ENCODE measurements around the gene CD79A. TPM values are rescaled to one million over a fixed set of nuclear protein-coding genes. Genes with fewer than 3 reads are reported as not detected.

CD79A gene
- polyA plus RNA-seq, 1 donor from 2014 or later, result not detected

DNA sequence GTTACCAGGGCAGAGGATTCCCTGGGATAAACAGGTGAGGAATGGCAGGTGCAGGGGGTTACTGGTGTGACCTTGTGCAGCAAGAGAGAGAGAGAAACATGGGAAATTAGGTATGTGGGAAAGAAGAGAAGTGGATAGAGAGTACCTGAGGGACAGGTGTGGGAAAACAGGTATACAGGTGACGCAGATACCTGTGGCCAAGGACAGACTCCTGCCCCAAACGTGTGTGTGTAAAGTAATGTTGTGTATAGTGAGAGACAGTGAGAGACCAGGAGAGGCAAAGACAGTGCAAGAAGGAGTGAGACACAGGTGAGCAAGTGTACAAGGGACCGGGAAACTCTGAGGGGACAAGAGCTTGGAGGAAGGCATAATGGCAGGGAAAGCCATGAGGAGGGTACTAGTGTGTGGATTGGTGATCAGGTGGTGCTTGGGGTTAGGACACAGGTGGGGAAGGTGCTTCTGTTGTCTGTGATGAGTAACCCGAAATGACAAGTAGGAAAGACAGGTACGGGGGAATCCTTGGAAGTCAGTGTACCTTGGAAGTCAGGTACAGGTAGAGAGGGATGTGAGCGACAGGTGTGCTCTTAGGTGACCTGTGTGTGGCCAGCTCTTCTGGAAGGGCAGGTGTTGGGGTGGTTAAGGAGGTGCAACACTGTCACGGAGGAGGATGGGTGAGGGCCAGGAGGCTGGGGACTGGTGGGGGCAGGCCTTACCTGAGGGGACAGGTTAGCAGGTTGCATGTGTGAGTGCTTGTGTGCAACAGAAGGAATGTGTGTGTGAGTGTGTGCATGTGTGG, 48.3 kb downstream of the CD79A start:
- no peaks in the 10 kb centered on the region for H3K9me3 ChIP-seq (ENCODE audit: low read length)
- no peaks in the 10 kb centered on the region for H3F3A ChIP-seq (ENCODE audit: insufficient read depth, low read length, poor library complexity, severe bottlenecking)
- H3K36me3 ChIP-seq (ENCODE audit: insufficient read depth, low read length), result no peaks in the 10 kb centered on the region
- no peak overlapping the region for H2AFZ ChIP-seq (ENCODE audit: low read depth, low read length)
- H3K27me3 ChIP-seq (ENCODE audit: insufficient read depth, low read depth, low read length), result peaks cover 96% of the 10 kb centered on the region
- no peaks in the 10 kb centered on the region for H3K9me2 ChIP-seq (ENCODE audit: insufficient read depth, low read length)
- no peak overlapping the region for H3K4me3 ChIP-seq (ENCODE audit: low read length)
- H3K9ac ChIP-seq (ENCODE audit: low read length), result no peak overlapping the region
- H4K20me1 ChIP-seq (ENCODE audit: insufficient read depth), result no peaks in the 10 kb centered on the region
- H3K79me2 ChIP-seq (replicated peaks; ENCODE audit: insufficient read depth, low read length), result no peaks in the 10 kb centered on the region
- TF ChIP-seq RAD21 (conservative IDR thresholded peaks at IDR 0.05), result no peak
- no peak for TF ChIP-seq TAF1 (IDR thresholded peaks at IDR 0.05; ENCODE audit: low read depth)
- TF ChIP-seq EZH2 (IDR thresholded peaks at IDR 0.05; ENCODE audit: borderline replicate concordance, insufficient read depth, low read length, poor library complexity, severe bottlenecking), result no peak
- no peak overlapping the region for H3K27ac ChIP-seq (ENCODE audit: low read length)
- H3K4me2 ChIP-seq (ENCODE audit: low read length), result no peak overlapping the region

DNA sequence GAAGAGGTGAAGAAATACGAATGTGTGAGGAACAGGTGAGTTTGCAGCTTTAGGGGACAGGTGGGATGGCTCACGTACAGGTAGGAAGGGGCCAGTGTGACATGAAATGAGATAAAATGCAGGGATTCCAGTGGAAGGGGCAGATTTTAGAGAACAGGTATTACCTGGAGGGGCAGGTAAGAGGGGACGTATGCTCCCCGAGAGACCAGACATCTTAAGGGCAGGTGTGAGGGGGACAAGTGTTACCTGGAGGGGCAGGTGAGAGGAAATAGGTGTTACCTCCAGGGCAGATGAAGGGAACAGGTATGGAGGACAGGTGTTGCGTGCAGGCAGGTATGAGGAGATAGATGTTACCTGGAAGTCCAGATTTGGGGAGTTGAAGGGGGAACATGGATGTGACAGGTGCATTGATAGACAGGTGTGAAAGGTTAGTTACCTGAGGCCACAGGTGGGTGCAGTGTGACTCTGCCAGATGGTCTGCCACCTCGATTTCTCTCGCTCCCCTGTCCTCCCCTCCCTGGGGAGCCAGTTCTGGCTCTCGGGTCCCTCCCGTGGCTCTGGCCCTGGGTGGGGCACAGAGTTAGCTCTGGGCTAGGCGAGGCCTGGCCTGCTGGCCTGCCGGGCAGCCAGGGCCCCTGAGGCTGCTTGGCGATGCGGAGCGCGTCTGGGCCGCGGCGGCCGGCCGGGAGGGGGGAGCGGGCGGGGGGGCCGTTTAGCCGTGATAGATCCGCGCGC, 49.1 kb downstream of the CD79A start:
- no peak overlapping the region for H3K9ac ChIP-seq (ENCODE audit: low read length)
- H3K4me2 ChIP-seq (ENCODE audit: low read length), result no peak overlapping the region
- H3K4me3 ChIP-seq (ENCODE audit: low read length), result no peak overlapping the region
- no peak for TF ChIP-seq POLR2AphosphoS5 (IDR thresholded peaks at IDR 0.05)
- no peak for TF ChIP-seq MXI1 (conservative IDR thresholded peaks at IDR 0.05; ENCODE audit: poor library complexity, severe bottlenecking)
- TF ChIP-seq, protein P1, sequence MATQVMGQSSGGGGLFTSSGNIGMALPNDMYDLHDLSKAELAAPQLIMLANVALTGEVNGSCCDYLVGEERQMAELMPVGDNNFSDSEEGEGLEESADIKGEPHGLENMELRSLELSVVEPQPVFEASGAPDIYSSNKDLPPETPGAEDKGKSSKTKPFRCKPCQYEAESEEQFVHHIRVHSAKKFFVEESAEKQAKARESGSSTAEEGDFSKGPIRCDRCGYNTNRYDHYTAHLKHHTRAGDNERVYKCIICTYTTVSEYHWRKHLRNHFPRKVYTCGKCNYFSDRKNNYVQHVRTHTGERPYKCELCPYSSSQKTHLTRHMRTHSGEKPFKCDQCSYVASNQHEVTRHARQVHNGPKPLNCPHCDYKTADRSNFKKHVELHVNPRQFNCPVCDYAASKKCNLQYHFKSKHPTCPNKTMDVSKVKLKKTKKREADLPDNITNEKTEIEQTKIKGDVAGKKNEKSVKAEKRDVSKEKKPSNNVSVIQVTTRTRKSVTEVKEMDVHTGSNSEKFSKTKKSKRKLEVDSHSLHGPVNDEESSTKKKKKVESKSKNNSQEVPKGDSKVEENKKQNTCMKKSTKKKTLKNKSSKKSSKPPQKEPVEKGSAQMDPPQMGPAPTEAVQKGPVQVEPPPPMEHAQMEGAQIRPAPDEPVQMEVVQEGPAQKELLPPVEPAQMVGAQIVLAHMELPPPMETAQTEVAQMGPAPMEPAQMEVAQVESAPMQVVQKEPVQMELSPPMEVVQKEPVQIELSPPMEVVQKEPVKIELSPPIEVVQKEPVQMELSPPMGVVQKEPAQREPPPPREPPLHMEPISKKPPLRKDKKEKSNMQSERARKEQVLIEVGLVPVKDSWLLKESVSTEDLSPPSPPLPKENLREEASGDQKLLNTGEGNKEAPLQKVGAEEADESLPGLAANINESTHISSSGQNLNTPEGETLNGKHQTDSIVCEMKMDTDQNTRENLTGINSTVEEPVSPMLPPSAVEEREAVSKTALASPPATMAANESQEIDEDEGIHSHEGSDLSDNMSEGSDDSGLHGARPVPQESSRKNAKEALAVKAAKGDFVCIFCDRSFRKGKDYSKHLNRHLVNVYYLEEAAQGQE (IDR thresholded peaks at IDR 0.05; ENCODE audit: borderline replicate concordance), result no peak
- H3K9me2 ChIP-seq (ENCODE audit: insufficient read depth, low read length), result no peaks in the 10 kb centered on the region
- peaks cover 96% of the 10 kb centered on the region for H3K27me3 ChIP-seq (ENCODE audit: insufficient read depth, low read depth, low read length)
- H3K36me3 ChIP-seq (ENCODE audit: insufficient read depth, low read length), result no peaks in the 10 kb centered on the region
- no peak overlapping the region for H2AFZ ChIP-seq (ENCODE audit: low read depth, low read length)
- H3K9me3 ChIP-seq (ENCODE audit: low read length), result no peaks in the 10 kb centered on the region
- no peaks in the 10 kb centered on the region for H3K79me2 ChIP-seq (replicated peaks; ENCODE audit: insufficient read depth, low read length)
- H3K27ac ChIP-seq (ENCODE audit: low read length), result no peak overlapping the region
- no peaks in the 10 kb centered on the region for H4K20me1 ChIP-seq (ENCODE audit: insufficient read depth)
- no peaks in the 10 kb centered on the region for H3F3A ChIP-seq (ENCODE audit: insufficient read depth, low read length, poor library complexity, severe bottlenecking)

DNA sequence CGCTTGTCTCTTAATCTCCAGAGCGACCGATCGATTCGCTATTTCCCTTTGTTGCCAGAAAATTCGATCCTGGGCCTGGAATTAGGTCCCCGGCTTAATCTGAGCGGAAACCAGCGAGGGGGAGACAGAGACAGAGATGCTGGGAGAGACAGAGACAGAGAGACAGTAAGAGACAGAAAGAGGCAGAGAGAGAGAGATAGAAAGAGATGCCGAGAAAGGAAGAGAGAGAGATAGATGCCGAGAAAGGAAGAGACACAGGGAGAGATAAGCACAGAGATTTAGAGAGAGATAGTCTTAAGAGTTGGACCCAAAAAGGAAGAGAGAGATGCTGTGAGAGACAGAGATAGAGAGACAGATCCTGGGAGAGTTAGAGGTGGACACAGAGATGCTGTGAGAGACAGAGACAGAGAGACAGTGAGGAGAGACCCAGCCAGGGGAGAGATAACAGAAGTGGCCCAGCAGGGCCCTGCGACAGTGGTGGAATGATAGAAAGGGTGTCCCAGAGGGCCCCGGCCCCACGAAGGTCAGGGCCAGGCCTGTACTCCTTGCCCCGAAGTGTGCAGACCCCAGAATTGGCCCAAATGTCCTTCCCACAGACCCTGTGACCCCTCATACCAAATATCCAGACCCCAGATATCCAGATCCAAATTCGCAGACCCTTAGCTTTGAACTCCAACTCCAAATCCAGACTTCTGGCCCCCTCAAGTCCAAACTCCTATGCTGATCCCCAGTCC, 49.9 kb downstream of the CD79A start:
- H3K27me3 ChIP-seq (ENCODE audit: insufficient read depth, low read depth, low read length), result peaks cover 96% of the 10 kb centered on the region
- H3K9me2 ChIP-seq (ENCODE audit: insufficient read depth, low read length), result no peaks in the 10 kb centered on the region
- no peaks in the 10 kb centered on the region for H3K9me3 ChIP-seq (ENCODE audit: low read length)
- no peak overlapping the region for H3K9ac ChIP-seq (ENCODE audit: low read length)
- no peak overlapping the region for H3K4me2 ChIP-seq (ENCODE audit: low read length)
- no peaks in the 10 kb centered on the region for H3F3A ChIP-seq (ENCODE audit: insufficient read depth, low read length, poor library complexity, severe bottlenecking)
- TF ChIP-seq, protein P2, sequence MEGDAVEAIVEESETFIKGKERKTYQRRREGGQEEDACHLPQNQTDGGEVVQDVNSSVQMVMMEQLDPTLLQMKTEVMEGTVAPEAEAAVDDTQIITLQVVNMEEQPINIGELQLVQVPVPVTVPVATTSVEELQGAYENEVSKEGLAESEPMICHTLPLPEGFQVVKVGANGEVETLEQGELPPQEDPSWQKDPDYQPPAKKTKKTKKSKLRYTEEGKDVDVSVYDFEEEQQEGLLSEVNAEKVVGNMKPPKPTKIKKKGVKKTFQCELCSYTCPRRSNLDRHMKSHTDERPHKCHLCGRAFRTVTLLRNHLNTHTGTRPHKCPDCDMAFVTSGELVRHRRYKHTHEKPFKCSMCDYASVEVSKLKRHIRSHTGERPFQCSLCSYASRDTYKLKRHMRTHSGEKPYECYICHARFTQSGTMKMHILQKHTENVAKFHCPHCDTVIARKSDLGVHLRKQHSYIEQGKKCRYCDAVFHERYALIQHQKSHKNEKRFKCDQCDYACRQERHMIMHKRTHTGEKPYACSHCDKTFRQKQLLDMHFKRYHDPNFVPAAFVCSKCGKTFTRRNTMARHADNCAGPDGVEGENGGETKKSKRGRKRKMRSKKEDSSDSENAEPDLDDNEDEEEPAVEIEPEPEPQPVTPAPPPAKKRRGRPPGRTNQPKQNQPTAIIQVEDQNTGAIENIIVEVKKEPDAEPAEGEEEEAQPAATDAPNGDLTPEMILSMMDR (IDR thresholded peaks at IDR 0.05; ENCODE audit: poor library complexity, severe bottlenecking), result no peak
- TF ChIP-seq MXI1 (conservative IDR thresholded peaks at IDR 0.05; ENCODE audit: poor library complexity, severe bottlenecking) (no peak), EZH2 (IDR thresholded peaks at IDR 0.05; ENCODE audit: borderline replicate concordance, insufficient read depth, low read length, poor library complexity, severe bottlenecking) (no peak), SMC3 (conservative IDR thresholded peaks at IDR 0.05; ENCODE audit: poor library complexity) (no peak), TAF1 (IDR thresholded peaks at IDR 0.05; ENCODE audit: low read depth) (no peak), POLR2AphosphoS5 (IDR thresholded peaks at IDR 0.05) (no peak), RAD21 (conservative IDR thresholded peaks at IDR 0.05) (no peak), EP300 (conservative IDR thresholded peaks at IDR 0.05; ENCODE audit: poor library complexity, severe bottlenecking) (no peak)
- TF ChIP-seq, protein P1 (IDR thresholded peaks at IDR 0.05; ENCODE audit: borderline replicate concordance), result no peak
- H4K20me1 ChIP-seq (ENCODE audit: insufficient read depth), result no peaks in the 10 kb centered on the region
- H3K79me2 ChIP-seq (replicated peaks; ENCODE audit: insufficient read depth, low read length), result no peaks in the 10 kb centered on the region
- H3K27ac ChIP-seq (ENCODE audit: low read length), result no peak overlapping the region
- no peaks in the 10 kb centered on the region for H3K36me3 ChIP-seq (ENCODE audit: insufficient read depth, low read length)
- no peak overlapping the region for H2AFZ ChIP-seq (ENCODE audit: low read depth, low read length)
- no peak overlapping the region for H3K4me3 ChIP-seq (ENCODE audit: low read length)

Data from neural cell (in vitro differentiated cells).